Measurements from ENCODE around the gene NAA10.

Gene NAA10

DNA sequence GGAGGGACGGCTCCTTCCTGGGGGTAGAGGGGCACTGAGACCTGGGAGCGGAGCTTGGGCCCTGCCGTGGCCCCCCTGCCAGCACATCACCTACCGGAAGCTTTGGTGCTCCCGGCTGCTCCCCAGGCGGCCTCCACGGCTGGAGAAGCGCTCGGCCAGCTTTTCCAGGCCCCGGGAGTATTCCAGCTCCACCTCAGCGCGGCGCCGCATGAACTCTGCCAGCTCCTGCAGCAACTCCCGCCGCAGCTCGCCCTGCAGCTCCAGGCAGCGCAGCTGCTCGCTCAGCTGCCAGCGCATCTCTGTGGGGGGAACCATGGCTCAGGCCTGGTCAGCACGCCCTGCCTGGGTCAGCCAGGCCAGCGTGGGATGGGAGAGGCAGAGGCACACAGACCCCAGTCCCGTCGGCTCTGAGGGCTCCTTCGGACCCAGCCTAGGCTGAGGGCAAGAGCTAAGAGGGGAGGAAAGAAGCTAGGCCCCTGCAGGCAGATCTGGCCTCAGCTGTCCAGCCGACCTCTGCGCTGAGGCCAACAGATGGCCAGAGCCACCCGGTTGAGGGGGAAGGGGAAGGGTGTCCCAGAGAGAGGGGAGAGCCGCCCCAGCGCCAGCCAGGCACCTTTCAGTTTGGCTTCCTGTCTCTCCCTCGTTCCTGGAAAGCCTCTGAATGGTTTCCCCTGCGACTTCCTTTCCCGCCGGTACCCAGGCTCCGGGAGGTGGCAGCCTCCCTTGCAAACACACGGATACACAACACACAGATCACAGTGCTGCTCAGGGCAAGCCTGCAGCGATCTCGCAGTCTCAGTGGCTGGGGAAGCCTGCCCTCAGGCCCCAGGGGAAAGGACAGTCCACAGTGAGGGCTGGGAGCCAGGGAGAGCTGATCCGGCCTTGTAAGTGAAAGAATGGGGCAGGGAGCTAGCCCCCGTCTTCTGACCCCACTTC lies 13.1 kb downstream of the NAA10 start:
- no peak for DNase-seq (ENCODE audit: low spot score)
- in situ Hi-C loops (cut with MboI; ENCODE audit: low pct_unique_long_range_greater_than_20kb, low sequenced_read_pairs, unreplicated experiment) = no loop called here
- TF ChIP-seq, protein P1, sequence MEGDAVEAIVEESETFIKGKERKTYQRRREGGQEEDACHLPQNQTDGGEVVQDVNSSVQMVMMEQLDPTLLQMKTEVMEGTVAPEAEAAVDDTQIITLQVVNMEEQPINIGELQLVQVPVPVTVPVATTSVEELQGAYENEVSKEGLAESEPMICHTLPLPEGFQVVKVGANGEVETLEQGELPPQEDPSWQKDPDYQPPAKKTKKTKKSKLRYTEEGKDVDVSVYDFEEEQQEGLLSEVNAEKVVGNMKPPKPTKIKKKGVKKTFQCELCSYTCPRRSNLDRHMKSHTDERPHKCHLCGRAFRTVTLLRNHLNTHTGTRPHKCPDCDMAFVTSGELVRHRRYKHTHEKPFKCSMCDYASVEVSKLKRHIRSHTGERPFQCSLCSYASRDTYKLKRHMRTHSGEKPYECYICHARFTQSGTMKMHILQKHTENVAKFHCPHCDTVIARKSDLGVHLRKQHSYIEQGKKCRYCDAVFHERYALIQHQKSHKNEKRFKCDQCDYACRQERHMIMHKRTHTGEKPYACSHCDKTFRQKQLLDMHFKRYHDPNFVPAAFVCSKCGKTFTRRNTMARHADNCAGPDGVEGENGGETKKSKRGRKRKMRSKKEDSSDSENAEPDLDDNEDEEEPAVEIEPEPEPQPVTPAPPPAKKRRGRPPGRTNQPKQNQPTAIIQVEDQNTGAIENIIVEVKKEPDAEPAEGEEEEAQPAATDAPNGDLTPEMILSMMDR (IDR thresholded peaks at IDR 0.05; ENCODE audit: extremely low read depth, insufficient read depth, missing control alignments) = no peak

DNA sequence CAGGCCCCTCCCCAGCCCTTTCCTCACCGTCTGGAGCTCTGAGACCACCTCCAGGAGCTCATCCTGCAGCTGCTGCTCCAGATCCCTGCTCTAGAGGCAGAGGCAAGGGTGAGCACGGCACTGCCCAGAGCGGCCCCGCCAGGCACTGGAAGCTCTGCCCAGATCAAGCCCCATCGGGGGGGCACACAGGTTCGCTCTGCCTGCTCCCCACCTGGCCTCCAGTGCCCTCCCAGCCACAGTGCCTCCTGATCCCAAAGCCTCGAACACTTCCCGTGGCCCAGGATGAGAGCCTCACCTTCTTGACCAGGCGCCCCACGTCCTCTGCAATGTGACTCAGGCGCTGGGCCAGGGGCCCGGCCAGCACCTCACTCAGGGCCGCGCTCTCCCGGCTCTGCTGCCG lies 13.8 kb downstream of the NAA10 start:
- in situ Hi-C loops (cut with MboI; ENCODE audit: low pct_unique_long_range_greater_than_20kb, low sequenced_read_pairs, unreplicated experiment) = no loop called here
- TF ChIP-seq, protein P1 (IDR thresholded peaks at IDR 0.05; ENCODE audit: extremely low read depth, insufficient read depth, missing control alignments) = no peak
- no peak for DNase-seq (ENCODE audit: low spot score)

DNA sequence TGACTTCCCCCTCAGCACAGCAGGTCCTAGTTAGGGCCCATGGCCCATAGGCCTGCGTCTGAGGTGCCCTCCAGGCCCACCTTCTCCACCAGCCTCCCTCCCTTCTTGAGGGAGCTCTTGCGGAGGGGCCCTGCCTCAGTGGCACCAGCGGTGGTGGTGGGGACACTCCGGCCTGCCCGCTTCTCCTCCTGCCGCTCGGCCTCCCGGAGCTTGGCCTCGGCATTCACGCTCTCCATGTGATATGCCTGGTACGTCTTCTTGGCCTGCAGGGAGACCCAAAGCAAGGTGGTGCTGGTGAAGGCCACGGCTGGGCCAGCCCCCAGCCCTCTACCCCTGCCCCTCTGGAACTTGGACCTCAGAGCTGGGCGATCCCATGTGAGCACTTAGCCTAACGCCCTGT lies 14.3 kb downstream of the NAA10 start:
- in situ Hi-C loops (cut with MboI; ENCODE audit: low pct_unique_long_range_greater_than_20kb, low sequenced_read_pairs, unreplicated experiment) = no loop called here
- DNase-seq (ENCODE audit: low spot score) = no peak
- TF ChIP-seq, protein P1 (IDR thresholded peaks at IDR 0.05; ENCODE audit: extremely low read depth, insufficient read depth, missing control alignments) = no peak

DNA sequence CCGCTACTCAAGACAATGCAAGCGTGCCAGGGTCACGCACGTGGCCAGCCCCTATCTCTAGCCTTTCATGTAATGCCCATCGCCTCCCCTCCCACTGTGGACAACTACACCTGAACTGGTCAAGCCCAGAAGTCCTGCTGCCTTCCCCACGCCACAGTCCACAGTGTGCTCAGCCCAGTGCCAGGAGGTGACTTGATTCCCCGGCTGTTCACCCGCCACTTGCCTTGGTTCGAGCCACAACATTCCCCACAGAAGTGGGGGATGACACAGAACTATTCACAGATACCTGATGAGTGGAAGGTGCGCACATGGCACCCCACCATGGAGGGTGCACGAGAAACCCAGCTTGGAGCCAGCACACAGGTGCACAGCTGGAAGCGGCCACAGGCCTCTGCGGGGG lies 15.6 kb downstream of the NAA10 start:
- TF ChIP-seq, protein P1 (IDR thresholded peaks at IDR 0.05; ENCODE audit: extremely low read depth, insufficient read depth, missing control alignments) = no peak

DNA sequence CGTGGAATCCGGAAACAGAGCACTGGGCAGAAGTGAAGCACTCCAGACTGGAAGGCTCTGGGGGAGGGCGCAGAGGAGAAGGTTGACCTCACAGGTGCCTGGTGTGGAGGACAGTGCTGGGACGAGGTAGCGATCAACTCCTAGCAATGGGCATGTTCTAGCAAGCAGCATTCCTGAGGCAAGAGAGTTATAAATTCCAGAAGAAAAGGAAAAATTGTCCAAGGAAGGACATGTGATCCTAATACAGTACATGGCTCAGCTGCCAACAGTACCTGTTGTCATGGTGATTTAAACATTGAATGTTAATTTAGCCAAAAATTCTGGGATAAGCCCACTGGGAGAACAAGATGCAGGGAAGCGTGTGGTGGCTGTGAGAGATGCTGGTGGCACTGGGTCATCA lies 17.0 kb downstream of the NAA10 start:
- in situ Hi-C loops (cut with MboI; ENCODE audit: low pct_unique_long_range_greater_than_20kb, low sequenced_read_pairs, unreplicated experiment) = no loop called here
- DNase-seq (ENCODE audit: low spot score) = no peak
- TF ChIP-seq, protein P1 (IDR thresholded peaks at IDR 0.05; ENCODE audit: extremely low read depth, insufficient read depth, missing control alignments) = no peak

More for the DNA sequence above, 15.6 kb downstream of the NAA10 start:
- in situ Hi-C loops (cut with MboI; ENCODE audit: low pct_unique_long_range_greater_than_20kb, low sequenced_read_pairs, unreplicated experiment) = no loop called here
- no peak for DNase-seq (ENCODE audit: low spot score)

DNA sequence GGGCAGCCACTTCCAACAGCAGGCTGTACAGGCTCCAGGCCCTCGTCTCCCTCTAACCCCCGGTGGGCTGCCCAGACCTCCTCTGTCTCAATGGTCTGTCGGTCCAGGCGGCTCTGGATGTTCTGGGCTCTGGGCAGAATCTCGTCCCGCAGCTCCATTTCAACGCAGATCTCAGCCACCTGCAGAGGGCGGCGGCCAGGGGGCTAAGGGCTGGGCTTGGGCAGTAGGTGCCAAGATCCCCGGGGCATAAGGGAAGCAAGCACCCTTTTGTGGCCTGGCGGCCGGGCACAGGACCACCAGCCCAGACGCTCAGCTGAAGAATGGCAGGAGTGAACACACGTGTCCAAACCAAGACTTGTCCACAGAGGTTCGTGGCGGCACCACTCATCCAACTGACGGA lies 21.1 kb downstream of the NAA10 start:
- DNase-seq (ENCODE audit: low spot score) = no peak
- TF ChIP-seq, protein P1 (IDR thresholded peaks at IDR 0.05; ENCODE audit: extremely low read depth, insufficient read depth, missing control alignments) = no peak
- in situ Hi-C loops (cut with MboI; ENCODE audit: low pct_unique_long_range_greater_than_20kb, low sequenced_read_pairs, unreplicated experiment) = no loop called here
